SKM-1 treated with dmso at 0.1 percent for 144 hours (cell line): Measurements from ENCODE around the gene METTL18.
"Not testable (repeated sequence)": the region's sequence is repeated elsewhere in the genome, so short reads cannot be mapped to it uniquely, and the experiment has no call there.

Experiments used
- DNase-seq: peaks from one replicate; lab custom pipeline; 2025; ENCODE audit not compliant: unreplicated experiment; lab: John Stamatoyannopoulos, UW

METTL18 gene

GRCh38 chr1:169794530-169795416 is at the start of gene METTL18:
Gene METTL18, minus strand, starts transcription at chr1:169794907. Its CDS starts 1,212 bp downstream, at chr1:169793695.
- DNase-seq = peak; percentile 97

GRCh38 chr1:169838942-169839341 is 44.2 kb upstream of the METTL18 start:
- no peak for DNase-seq

- no peak for DNase-seq
Observed at GRCh38 chr1:169836198-169836597, 41.5 kb upstream of the METTL18 start.

GRCh38 chr1:169835647-169836046 is 40.9 kb upstream of the METTL18 start:
- DNase-seq = no peak

GRCh38 chr1:169834869-169835268 is 40.2 kb upstream of the METTL18 start:
- DNase-seq = no peak

- DNase-seq = no peak
Observed at GRCh38 chr1:169833179-169833901, 38.6 kb upstream of the METTL18 start.

GRCh38 chr1:169829671-169830070 is 35.0 kb upstream of the METTL18 start:
- DNase-seq = no peak

GRCh38 chr1:169824153-169824552 is 29.4 kb upstream of the METTL18 start:
- DNase-seq = no peak

GRCh38 chr1:169821500-169821899 is 26.8 kb upstream of the METTL18 start:
- no peak for DNase-seq

- no peak for DNase-seq
Observed at GRCh38 chr1:169816617-169817016, 21.9 kb upstream of the METTL18 start.

GRCh38 chr1:169814265-169814664 is 19.6 kb upstream of the METTL18 start:
- no peak for DNase-seq

GRCh38 chr1:169812131-169812530 is 17.4 kb upstream of the METTL18 start:
- DNase-seq = no peak

- not testable (repeated sequence) for DNase-seq
Observed at GRCh38 chr1:169811418-169812035, 16.8 kb upstream of the METTL18 start.

GRCh38 chr1:169809370-169810095 is 14.8 kb upstream of the METTL18 start:
- peak; percentile 42 for DNase-seq

- no peak for DNase-seq
Observed at GRCh38 chr1:169804941-169805340, 10.2 kb upstream of the METTL18 start.

GRCh38 chr1:169802888-169803287 is 8.2 kb upstream of the METTL18 start:
- no peak for DNase-seq

GRCh38 chr1:169797281-169797680 is 2.6 kb upstream of the METTL18 start:
- no peak for DNase-seq

GRCh38 chr1:169796274-169796810 is 1.6 kb upstream of the METTL18 start:
- no peak for DNase-seq

GRCh38 chr1:169795687-169796086 is 980 bp upstream of the METTL18 start:
- DNase-seq = no peak

GRCh38 chr1:169793730-169794129 is 977 bp downstream of the METTL18 start:
- DNase-seq = no peak

GRCh38 chr1:169788402-169788801 is 6.3 kb downstream of the METTL18 start:
- no peak for DNase-seq
